ENCODE data around the gene OR4K14.

DNA sequence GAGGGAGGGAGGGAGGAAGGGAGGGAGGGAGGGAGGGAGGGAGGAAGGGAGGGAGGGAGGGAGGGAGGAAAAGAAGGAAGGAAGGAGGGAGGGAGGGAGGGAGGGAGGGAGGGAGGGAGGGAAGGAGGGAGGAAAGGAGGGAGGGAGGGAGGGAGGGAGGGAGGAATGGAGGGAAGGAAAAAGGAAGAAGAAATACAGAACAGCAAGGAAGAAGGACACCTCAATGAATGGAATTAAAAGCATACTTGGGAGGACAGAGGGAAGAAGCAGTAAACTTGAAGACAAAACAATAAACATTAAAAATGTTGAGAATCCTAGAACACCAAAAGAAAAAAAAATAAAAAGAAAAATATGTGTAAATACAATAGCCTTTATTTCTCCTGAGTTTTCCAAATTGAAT lies 11.0 kb downstream of the OR4K14 start:
- TF ChIP-seq POLR2AphosphoS5 (IDR thresholded peaks at IDR 0.05; ENCODE audit: low read depth, low read length) = no peak
- TF ChIP-seq TCF7L2 (IDR thresholded peaks at IDR 0.05; ENCODE audit: low read depth, low read length) = no peak
- TF ChIP-seq, protein P1, sequence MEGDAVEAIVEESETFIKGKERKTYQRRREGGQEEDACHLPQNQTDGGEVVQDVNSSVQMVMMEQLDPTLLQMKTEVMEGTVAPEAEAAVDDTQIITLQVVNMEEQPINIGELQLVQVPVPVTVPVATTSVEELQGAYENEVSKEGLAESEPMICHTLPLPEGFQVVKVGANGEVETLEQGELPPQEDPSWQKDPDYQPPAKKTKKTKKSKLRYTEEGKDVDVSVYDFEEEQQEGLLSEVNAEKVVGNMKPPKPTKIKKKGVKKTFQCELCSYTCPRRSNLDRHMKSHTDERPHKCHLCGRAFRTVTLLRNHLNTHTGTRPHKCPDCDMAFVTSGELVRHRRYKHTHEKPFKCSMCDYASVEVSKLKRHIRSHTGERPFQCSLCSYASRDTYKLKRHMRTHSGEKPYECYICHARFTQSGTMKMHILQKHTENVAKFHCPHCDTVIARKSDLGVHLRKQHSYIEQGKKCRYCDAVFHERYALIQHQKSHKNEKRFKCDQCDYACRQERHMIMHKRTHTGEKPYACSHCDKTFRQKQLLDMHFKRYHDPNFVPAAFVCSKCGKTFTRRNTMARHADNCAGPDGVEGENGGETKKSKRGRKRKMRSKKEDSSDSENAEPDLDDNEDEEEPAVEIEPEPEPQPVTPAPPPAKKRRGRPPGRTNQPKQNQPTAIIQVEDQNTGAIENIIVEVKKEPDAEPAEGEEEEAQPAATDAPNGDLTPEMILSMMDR (IDR thresholded peaks at IDR 0.05) = no peak
- TF ChIP-seq, protein P2, sequence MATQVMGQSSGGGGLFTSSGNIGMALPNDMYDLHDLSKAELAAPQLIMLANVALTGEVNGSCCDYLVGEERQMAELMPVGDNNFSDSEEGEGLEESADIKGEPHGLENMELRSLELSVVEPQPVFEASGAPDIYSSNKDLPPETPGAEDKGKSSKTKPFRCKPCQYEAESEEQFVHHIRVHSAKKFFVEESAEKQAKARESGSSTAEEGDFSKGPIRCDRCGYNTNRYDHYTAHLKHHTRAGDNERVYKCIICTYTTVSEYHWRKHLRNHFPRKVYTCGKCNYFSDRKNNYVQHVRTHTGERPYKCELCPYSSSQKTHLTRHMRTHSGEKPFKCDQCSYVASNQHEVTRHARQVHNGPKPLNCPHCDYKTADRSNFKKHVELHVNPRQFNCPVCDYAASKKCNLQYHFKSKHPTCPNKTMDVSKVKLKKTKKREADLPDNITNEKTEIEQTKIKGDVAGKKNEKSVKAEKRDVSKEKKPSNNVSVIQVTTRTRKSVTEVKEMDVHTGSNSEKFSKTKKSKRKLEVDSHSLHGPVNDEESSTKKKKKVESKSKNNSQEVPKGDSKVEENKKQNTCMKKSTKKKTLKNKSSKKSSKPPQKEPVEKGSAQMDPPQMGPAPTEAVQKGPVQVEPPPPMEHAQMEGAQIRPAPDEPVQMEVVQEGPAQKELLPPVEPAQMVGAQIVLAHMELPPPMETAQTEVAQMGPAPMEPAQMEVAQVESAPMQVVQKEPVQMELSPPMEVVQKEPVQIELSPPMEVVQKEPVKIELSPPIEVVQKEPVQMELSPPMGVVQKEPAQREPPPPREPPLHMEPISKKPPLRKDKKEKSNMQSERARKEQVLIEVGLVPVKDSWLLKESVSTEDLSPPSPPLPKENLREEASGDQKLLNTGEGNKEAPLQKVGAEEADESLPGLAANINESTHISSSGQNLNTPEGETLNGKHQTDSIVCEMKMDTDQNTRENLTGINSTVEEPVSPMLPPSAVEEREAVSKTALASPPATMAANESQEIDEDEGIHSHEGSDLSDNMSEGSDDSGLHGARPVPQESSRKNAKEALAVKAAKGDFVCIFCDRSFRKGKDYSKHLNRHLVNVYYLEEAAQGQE (IDR thresholded peaks at IDR 0.05; ENCODE audit: insufficient read depth in 1 of 2, low read depth in 2 of 2, low read length in 1 of 2) = no peak
- TF ChIP-seq SIN3A (IDR thresholded peaks at IDR 0.05; ENCODE audit: borderline replicate concordance, insufficient read depth, low read depth, low read length) = no peak

All from Panc1 (cell line).